Endometrium (tissue), 2 donors: ENCODE measurements around the gene HAVCR1.
"Not testable (repeated sequence)": the region's sequence is repeated elsewhere in the genome, so short reads cannot be mapped to it uniquely, and the experiment has no call there.

Experiments
- FAIRE-seq: peaks from 2 replicates; lab custom pipeline; 2012; peaks lifted over from hg19 to GRCh38; lab: Jason Lieb, UNC
- donor health status: control.
- donor health status: control.

The HAVCR1 gene

GRCh38 chr5:157049605-157050004 lies 9.3 kb downstream of the HAVCR1 start:
- no peak for FAIRE-seq

- no peak for FAIRE-seq
Measured at GRCh38 chr5:157047898-157048297, 11.0 kb downstream of the HAVCR1 start.

- FAIRE-seq: not testable (repeated sequence)
Measured at GRCh38 chr5:157047016-157047415, 11.9 kb downstream of the HAVCR1 start.

- FAIRE-seq: no peak
Measured at GRCh38 chr5:157046041-157046440, 12.9 kb downstream of the HAVCR1 start.

GRCh38 chr5:157045601-157046000 lies 13.3 kb downstream of the HAVCR1 start:
- FAIRE-seq: no peak

- FAIRE-seq: no peak
Measured at GRCh38 chr5:157038568-157039187, 20.2 kb downstream of the HAVCR1 start.

- not testable (repeated sequence) for FAIRE-seq
Measured at GRCh38 chr5:157034106-157035072, 24.5 kb downstream of the HAVCR1 start.

GRCh38 chr5:157033071-157033583 lies 25.8 kb downstream of the HAVCR1 start:
- no peak for FAIRE-seq

- no peak for FAIRE-seq
Measured at GRCh38 chr5:157030692-157031091, 28.2 kb downstream of the HAVCR1 start.

- no peak for FAIRE-seq
Measured at GRCh38 chr5:157029457-157029856, 29.5 kb downstream of the HAVCR1 start.

GRCh38 chr5:157027663-157028062 lies 31.3 kb downstream of the HAVCR1 start:
- not testable (repeated sequence) for FAIRE-seq

- FAIRE-seq: no peak
Measured at GRCh38 chr5:157026789-157027424, 32.0 kb downstream of the HAVCR1 start.

GRCh38 chr5:157025093-157025698 lies 33.7 kb downstream of the HAVCR1 start:
- no peak for FAIRE-seq

GRCh38 chr5:157024208-157024959 lies 34.5 kb downstream of the HAVCR1 start:
- no peak for FAIRE-seq

- no peak for FAIRE-seq
Measured at GRCh38 chr5:157022024-157022423, 36.9 kb downstream of the HAVCR1 start.

- no peak for FAIRE-seq
Measured at GRCh38 chr5:157020511-157021222, 38.2 kb downstream of the HAVCR1 start.

GRCh38 chr5:157020002-157020401 lies 38.9 kb downstream of the HAVCR1 start:
- no peak for FAIRE-seq

GRCh38 chr5:157014143-157014542 lies 44.8 kb downstream of the HAVCR1 start:
- FAIRE-seq: not testable (repeated sequence)

- FAIRE-seq: no peak
Measured at GRCh38 chr5:157006262-157006661, 52.7 kb downstream of the HAVCR1 start.

- no peak for FAIRE-seq
Measured at GRCh38 chr5:157004893-157005551, 53.9 kb downstream of the HAVCR1 start.
